HL-60 (cell line): ENCODE results near the gene GEMIN4.

ENCODE experiments used
- DNase-seq, 2 experiments: peaks; one replicate each; pipeline ENCODE4 v3.0.0-alpha.2; 2010 to 2020; ENCODE audit warnings: low read depth in 1 of 2, low spot score in 1 of 2
- H3K27ac ChIP-seq: fragments of 250-450 bp; sonication (Bioruptor Pico); replicated peaks from 2 replicates; pipeline ENCODE4 v1.5.1; 2020; ENCODE audit warnings: mild to moderate bottlenecking, moderate library complexity
- H3K27me3 ChIP-seq: fragments of 250-450 bp; sonication (Bioruptor Pico); 2 replicates; pipeline ENCODE4 v1.5.1; 2021; ENCODE audit warnings: mild to moderate bottlenecking, moderate library complexity; ENCODE audit not compliant: insufficient read depth, poor library complexity, severe bottlenecking
- H3K4me3 ChIP-seq: replicated peaks from 2 replicates; pipeline ENCODE4 v1.5.1; 2011; ENCODE audit warnings: mild to moderate bottlenecking, control low read depth, low read length; ENCODE audit not compliant: insufficient read depth
- GABPA ChIP-seq: IDR thresholded peaks from 2 replicates; pipeline ENCODE4 v1.6.1; 2012; ENCODE audit warnings: low read depth
- POLR2AphosphoS5 ChIP-seq: IDR thresholded peaks from 2 replicates; pipeline ENCODE4 v1.6.1; 2012; ENCODE audit warnings: low read depth
- SPI1 ChIP-seq: IDR thresholded peaks from 2 replicates; pipeline ENCODE4 v1.6.1; 2012; ENCODE audit warnings: low read depth, mild to moderate bottlenecking, borderline replicate concordance
- TF ChIP-seq, protein P1 (sequence below): IDR thresholded peaks from one replicate; pipeline ENCODE4 v1.5.1; 2011; ENCODE audit warnings: low read length, control low read depth, inconsistent platforms; ENCODE audit not compliant: insufficient read depth
- TF ChIP-seq, protein P2 (sequence below): IDR thresholded peaks from 2 replicates; pipeline ENCODE4 v1.6.1; 2012; ENCODE audit warnings: low read depth; ENCODE audit not compliant: insufficient replicate concordance

GEMIN4 gene

DNA sequence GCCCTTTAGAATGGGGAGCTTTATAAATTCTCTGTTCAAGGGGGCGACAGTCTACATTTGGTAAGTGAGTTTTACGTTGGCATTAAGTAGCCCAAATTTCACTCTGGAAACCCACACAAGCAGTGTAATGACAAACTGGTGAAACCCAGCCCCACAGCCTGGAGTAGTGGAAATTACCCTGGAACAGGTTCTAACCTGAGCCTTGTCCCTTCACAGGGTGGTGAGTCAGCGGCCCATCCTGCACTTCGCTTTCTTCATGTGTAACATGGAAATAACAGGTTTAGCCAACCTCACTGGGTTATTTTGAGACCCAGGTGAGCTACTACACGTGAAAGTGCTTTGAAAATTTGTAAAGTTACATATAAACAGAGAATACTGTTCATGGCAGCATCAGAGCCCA lies 23.2 kb downstream of the GEMIN4 start:
- no peak overlapping the region for H3K4me3 ChIP-seq
- peaks cover 3% of the 10 kb centered on the region for H3K27me3 ChIP-seq
- no peak for TF ChIP-seq POLR2AphosphoS5
- TF ChIP-seq, protein P1, sequence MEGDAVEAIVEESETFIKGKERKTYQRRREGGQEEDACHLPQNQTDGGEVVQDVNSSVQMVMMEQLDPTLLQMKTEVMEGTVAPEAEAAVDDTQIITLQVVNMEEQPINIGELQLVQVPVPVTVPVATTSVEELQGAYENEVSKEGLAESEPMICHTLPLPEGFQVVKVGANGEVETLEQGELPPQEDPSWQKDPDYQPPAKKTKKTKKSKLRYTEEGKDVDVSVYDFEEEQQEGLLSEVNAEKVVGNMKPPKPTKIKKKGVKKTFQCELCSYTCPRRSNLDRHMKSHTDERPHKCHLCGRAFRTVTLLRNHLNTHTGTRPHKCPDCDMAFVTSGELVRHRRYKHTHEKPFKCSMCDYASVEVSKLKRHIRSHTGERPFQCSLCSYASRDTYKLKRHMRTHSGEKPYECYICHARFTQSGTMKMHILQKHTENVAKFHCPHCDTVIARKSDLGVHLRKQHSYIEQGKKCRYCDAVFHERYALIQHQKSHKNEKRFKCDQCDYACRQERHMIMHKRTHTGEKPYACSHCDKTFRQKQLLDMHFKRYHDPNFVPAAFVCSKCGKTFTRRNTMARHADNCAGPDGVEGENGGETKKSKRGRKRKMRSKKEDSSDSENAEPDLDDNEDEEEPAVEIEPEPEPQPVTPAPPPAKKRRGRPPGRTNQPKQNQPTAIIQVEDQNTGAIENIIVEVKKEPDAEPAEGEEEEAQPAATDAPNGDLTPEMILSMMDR: no peak
- no peak for TF ChIP-seq GABPA
- TF ChIP-seq, protein P2, sequence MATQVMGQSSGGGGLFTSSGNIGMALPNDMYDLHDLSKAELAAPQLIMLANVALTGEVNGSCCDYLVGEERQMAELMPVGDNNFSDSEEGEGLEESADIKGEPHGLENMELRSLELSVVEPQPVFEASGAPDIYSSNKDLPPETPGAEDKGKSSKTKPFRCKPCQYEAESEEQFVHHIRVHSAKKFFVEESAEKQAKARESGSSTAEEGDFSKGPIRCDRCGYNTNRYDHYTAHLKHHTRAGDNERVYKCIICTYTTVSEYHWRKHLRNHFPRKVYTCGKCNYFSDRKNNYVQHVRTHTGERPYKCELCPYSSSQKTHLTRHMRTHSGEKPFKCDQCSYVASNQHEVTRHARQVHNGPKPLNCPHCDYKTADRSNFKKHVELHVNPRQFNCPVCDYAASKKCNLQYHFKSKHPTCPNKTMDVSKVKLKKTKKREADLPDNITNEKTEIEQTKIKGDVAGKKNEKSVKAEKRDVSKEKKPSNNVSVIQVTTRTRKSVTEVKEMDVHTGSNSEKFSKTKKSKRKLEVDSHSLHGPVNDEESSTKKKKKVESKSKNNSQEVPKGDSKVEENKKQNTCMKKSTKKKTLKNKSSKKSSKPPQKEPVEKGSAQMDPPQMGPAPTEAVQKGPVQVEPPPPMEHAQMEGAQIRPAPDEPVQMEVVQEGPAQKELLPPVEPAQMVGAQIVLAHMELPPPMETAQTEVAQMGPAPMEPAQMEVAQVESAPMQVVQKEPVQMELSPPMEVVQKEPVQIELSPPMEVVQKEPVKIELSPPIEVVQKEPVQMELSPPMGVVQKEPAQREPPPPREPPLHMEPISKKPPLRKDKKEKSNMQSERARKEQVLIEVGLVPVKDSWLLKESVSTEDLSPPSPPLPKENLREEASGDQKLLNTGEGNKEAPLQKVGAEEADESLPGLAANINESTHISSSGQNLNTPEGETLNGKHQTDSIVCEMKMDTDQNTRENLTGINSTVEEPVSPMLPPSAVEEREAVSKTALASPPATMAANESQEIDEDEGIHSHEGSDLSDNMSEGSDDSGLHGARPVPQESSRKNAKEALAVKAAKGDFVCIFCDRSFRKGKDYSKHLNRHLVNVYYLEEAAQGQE: no peak
- TF ChIP-seq SPI1: no peak
- H3K27ac ChIP-seq: no peak overlapping the region
- DNase-seq: no peak

DNA sequence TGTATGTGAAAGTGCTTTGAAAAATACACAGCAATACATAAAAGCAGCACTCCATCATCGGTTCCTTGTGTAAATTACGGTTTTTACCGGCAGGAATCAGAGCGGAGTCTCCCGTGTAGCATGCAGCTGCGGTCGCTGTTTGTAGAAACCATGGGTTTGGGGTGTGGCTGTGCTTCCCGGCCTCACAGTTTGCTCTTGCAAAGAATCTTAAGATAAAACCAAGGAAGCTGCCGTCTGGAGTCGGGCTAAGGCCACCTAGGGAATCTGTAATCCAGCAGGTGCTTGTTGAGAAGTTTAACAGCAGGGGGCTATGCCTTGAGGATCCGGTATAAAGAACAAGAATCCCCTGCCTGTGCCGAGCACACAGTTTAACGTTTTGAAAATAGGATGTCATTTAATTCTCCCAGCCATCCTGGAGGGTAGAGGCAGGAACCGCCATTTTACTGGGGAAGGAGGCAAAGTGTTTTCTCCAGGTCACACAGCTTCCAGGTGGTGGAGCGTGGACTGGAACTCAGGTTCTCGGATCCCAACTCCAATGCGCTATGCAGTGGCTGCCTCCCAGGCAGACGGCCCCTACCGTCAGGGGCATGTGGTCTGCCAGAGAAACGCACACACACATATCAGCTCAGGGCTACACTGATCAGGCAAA lies 25.7 kb downstream of the GEMIN4 start:
- Histone ChIP-seq H3K27ac (no peak overlapping the region), H3K27me3 (no peaks in the 10 kb centered on the region), H3K4me3 (no peak overlapping the region)
- no peak for DNase-seq
- TF ChIP-seq, protein P2: no peak
- no peak for TF ChIP-seq POLR2AphosphoS5
- TF ChIP-seq GABPA: no peak
- TF ChIP-seq, protein P1: no peak
- TF ChIP-seq SPI1: no peak

DNA sequence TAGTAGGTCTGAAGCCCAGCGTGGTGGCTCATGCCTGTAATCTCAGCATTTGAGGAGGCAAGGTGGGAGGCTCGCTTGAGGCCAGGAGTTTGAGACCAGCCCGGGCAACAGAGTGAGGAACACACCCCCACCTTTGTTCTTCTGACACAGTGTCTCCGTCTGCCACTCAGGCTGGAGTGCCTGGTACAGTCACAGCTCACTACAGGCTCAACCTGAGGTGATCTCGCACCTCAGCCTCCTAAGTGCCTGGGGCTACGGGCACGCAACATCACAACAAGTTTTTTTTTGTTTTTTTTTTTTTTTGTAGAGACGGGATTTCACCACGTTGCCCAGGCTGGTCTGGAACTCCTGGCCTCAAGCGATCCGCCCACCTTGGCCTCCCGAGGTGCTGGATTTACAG lies 26.3 kb downstream of the GEMIN4 start:
- DNase-seq: no peak
- Histone ChIP-seq H3K27ac (no peak overlapping the region), H3K4me3 (no peak overlapping the region), H3K27me3 (no peaks in the 10 kb centered on the region)
- TF ChIP-seq, protein P1: no peak
- TF ChIP-seq, protein P2: no peak
- TF ChIP-seq POLR2AphosphoS5 (no peak), GABPA (no peak), SPI1 (no peak)
